Esophagus (tissue), 2 donors: Measurements from ENCODE around the gene ADM. TPM values are rescaled to one million over a fixed set of nuclear protein-coding genes. Genes with fewer than 3 reads are reported as not detected.
A peak's percentile ranks its signal among the peaks of the same experiment; 100 is the strongest.

Source experiments
- H3K27ac ChIP-seq, 2 donors: one replicate each; pipeline ENCODE4 v1.5.1; 2013; ENCODE audit warnings: low read depth in 2 of 2, mild to moderate bottlenecking in 2 of 2, inconsistent platforms in 1 of 2, low read length in 1 of 2, moderate library complexity in 1 of 2
- H3K27me3 ChIP-seq, 2 donors: one replicate each; pipeline ENCODE4 v1.6.1; 2013; ENCODE audit warnings: low read length in 2 of 2, control low read depth in 1 of 2, mild to moderate bottlenecking in 1 of 2; ENCODE audit not compliant: insufficient read depth in 2 of 2, control insufficient read depth in 1 of 2
- H3K36me3 ChIP-seq, 2 donors: one replicate each; pipeline ENCODE4 v1.6.1; 2013; ENCODE audit warnings: low read length in 1 of 2; ENCODE audit not compliant: control insufficient read depth in 2 of 2, insufficient read depth in 2 of 2
- H3K4me1 ChIP-seq, 2 donors: one replicate each; pipeline ENCODE4 v1.6.1; 2013; ENCODE audit warnings: low read length in 1 of 2; ENCODE audit not compliant: control insufficient read depth in 2 of 2, insufficient read depth in 2 of 2
- H3K4me3 ChIP-seq, 2 donors: one replicate each; pipeline ENCODE4 v1.5.1; 2013; ENCODE audit warnings: low read length in 2 of 2, mild to moderate bottlenecking in 2 of 2, low read depth in 1 of 2, moderate library complexity in 1 of 2
- H3K9me3 ChIP-seq, 2 donors: one replicate each; pipeline ENCODE4 v1.6.1; 2013; ENCODE audit warnings: mild to moderate bottlenecking in 2 of 2, low read depth in 1 of 2, low read length in 1 of 2, moderate library complexity in 1 of 2; ENCODE audit not compliant: control insufficient read depth in 2 of 2, insufficient read depth in 1 of 2
- WGBS, 2 donors: extraction: QIAGEN DNeasy Blood & Tissue Kit; methylation state at CpG; one replicate each; pipeline ENCODE4 v1.1.7; 2013; 5-methylcytosine and 5-hydroxymethylcytosine counted together
- polyA plus RNA-seq, 2 donors: library from polyadenylated mRNA; stranded (reverse); fragments of 200-250 nt; gene quantifications; one replicate each; pipeline ENCODE4 v1.2.3, GENCODE V29; 2013
- donor health status: healthy with polysubstance abuse.
- donor health status: Bipolar disorder and iron deficiency.

Gene ADM
- polyA plus RNA-seq, 2 donors, result 33.9 to 52.1 TPM

DNA sequence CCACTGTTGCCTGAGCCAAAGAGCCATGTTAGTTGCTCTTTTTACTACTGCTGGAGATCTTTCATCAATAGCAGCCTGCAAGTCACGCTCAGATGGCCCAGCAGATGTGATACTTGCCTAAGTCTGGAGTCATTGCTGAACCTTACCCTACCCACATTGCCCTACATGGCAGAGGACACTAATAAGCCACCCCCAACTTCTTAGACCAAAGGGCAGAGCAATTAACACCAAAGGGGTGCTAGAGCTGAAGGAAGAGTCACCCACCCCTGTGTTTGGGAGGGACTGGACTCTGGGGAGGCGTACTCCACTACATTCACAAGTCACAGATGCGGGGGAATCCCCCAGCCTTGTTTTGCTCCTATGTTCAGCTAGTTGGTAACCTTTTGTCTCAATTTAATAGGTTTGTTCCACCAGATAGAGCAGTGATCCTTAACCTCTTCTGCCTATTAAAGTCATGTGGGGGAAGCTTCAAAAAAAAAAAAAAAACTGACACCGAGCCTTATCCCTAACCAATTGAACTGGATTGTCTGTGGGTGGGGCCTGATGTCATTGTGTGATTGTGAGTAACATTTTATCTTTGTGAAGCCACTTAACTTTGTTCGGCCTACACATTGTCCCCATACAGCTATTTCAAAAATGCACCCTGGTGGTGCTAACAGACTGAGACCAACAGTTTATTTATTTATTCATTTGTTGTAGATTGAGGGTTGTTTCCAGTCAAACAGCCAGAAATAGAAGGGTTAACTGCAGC is 13.1 kb downstream of the ADM start:
- H3K36me3 ChIP-seq, result no peaks in the 10 kb centered on the region
- H3K27ac ChIP-seq, result no peak overlapping the region
- H3K27me3 ChIP-seq, result no peaks in the 10 kb centered on the region
- H3K9me3 ChIP-seq, result no peaks in the 10 kb centered on the region
- H3K4me3 ChIP-seq, result no peak overlapping the region
- no peaks in the 10 kb centered on the region for H3K4me1 ChIP-seq
- 78 to 90% methylated on average over 5 of the region's 5 CpGs for WGBS, 2 donors

GRCh38 chr11:10318527-10318802 is 13.6 kb downstream of the ADM start:
- 52 to 61% methylated on average over 3 of the region's 3 CpGs for WGBS, 2 donors
- H3K9me3 ChIP-seq, result no peaks in the 10 kb centered on the region
- H3K36me3 ChIP-seq, result no peaks in the 10 kb centered on the region
- H3K27me3 ChIP-seq, result no peaks in the 10 kb centered on the region
- H3K4me3 ChIP-seq, result no peak overlapping the region
- H3K4me1 ChIP-seq, result no peaks in the 10 kb centered on the region
- no peak overlapping the region for H3K27ac ChIP-seq

- Histone ChIP-seq H3K27me3 (no peaks in the 10 kb centered on the region), H3K4me1 (no peaks in the 10 kb centered on the region), H3K9me3 (no peaks in the 10 kb centered on the region), H3K27ac (no peak overlapping the region), H3K36me3 (no peaks in the 10 kb centered on the region), H3K4me3 (no peak overlapping the region)
- WGBS, 2 donors, result 67 to 68% methylated on average over 6 of the region's 6 CpGs
These were observed 15.1 kb downstream of the ADM start for GRCh38 chr11:10319702-10320558.

DNA sequence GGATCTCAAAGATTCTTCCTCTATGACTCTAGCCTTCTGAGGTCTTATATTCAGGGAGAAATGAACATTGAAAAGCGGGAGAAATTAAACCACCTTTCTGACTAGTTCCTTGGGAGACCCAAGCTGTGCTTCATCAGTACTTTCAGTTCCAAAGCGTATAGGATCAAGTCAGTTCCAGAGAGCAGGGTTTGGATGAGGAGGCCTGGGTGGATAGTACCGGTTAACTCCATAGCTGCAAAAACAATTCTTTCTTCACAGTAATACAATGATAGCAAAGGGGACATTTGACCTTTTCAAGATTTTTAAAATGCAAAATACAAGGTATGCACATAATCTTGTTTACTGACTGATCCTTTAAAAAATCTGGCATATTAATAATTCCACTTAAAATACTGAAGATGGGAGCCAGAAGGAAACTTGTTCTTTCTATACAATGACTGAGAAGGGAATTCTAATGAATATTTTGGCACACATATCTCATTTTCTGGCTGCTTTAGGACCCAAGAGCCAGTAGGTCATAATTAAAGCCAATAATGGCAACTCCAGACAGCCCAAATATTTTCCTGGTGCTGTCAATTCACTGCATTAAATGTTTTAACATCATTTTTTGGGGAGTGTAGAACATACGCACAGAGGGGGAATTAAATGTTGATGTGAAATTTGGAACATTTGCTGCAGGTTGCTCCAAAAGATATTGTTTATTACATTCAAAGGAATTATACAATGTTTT is 16.0 kb downstream of the ADM start:
- no peaks in the 10 kb centered on the region for H3K27me3 ChIP-seq
- H3K4me3 ChIP-seq, result no peak overlapping the region
- WGBS, 2 donors, result 88% methylated on average over 4 of the region's 4 CpGs
- H3K9me3 ChIP-seq, result no peaks in the 10 kb centered on the region
- no peaks in the 10 kb centered on the region for H3K4me1 ChIP-seq
- no peaks in the 10 kb centered on the region for H3K36me3 ChIP-seq
- no peak overlapping the region for H3K27ac ChIP-seq

DNA sequence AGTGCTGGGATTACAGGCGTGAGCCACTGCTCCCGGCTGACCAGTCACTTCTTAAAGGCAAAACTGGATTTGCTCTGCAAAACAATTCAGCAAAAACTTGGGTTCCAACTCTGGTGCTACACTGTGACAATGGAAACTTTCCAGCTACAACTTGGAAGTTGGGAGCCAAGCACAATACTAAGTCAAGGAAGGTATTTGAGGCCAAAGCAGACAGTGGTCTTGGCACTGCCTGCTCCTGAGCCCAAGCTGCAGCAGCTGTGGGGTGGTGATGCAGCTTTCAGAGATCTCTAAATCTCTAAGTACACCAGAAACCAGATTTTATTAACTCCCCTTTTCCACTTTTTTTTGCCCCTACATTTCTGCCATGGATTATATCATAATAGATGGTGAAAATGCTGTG is 17.5 kb downstream of the ADM start:
- Histone ChIP-seq H3K36me3 (no peaks in the 10 kb centered on the region), H3K27me3 (no peaks in the 10 kb centered on the region), H3K27ac (peak overlapping the region; percentile 44 to 59), H3K9me3 (no peaks in the 10 kb centered on the region), H3K4me3 (no peak overlapping the region), H3K4me1 (no peaks in the 10 kb centered on the region)
- 77 to 79% methylated on average over 2 of the region's 2 CpGs for WGBS, 2 donors

GRCh38 chr11:10322830-10323792 is 18.2 kb downstream of the ADM start:
- peak overlapping the region in 1 of 2 donors; percentile 72 for H3K27ac ChIP-seq
- no peaks in the 10 kb centered on the region for H3K9me3 ChIP-seq
- no peak overlapping the region for H3K4me3 ChIP-seq
- no peaks in the 10 kb centered on the region for H3K36me3 ChIP-seq
- H3K4me1 ChIP-seq, result no peaks in the 10 kb centered on the region
- WGBS, 2 donors, result 26 to 27% methylated on average over 8 of the region's 8 CpGs
- no peaks in the 10 kb centered on the region for H3K27me3 ChIP-seq

DNA sequence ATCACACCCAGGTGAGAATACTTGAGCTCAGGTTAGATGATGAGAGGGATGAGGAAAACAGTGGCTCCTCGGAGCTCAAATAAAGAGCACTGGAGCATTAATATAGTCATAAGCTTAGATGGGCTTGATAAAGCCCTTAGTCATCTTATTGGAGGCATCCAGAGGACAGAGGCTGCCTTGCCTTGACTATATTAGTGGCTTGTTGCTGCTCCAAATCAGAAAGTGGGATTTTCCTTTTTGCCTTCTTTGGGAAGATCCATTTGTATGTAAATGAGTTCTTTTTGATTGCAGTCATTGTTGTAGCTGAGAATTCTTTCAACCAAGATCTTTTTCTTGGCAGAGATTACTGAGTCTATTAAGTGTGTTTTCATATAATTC is 18.9 kb downstream of the ADM start:
- H3K36me3 ChIP-seq, result no peaks in the 10 kb centered on the region
- H3K4me1 ChIP-seq, result no peaks in the 10 kb centered on the region
- H3K4me3 ChIP-seq, result no peak overlapping the region
- no peaks in the 10 kb centered on the region for H3K9me3 ChIP-seq
- H3K27me3 ChIP-seq, result no peaks in the 10 kb centered on the region
- 39 to 42% methylated on average over 1 of the region's 1 CpG for WGBS, 2 donors
- H3K27ac ChIP-seq, result no peak overlapping the region

GRCh38 chr11:10324474-10324873 is 19.6 kb downstream of the ADM start:
- H3K4me1 ChIP-seq, result no peaks in the 10 kb centered on the region
- peak overlapping the region; percentile 15 to 33 for H3K27ac ChIP-seq
- H3K27me3 ChIP-seq, result no peaks in the 10 kb centered on the region
- WGBS, 2 donors, result 66 to 69% methylated on average over 3 of the region's 3 CpGs
- H3K4me3 ChIP-seq, result no peak overlapping the region
- H3K9me3 ChIP-seq, result no peaks in the 10 kb centered on the region
- H3K36me3 ChIP-seq, result no peaks in the 10 kb centered on the region
